Ramos (cell line): Measurements from ENCODE around the gene PTPN2.
"Not testable (repeated sequence)": the region's sequence is repeated elsewhere in the genome, so short reads cannot be mapped to it uniquely, and the experiment has no call there.

Experiments used
- in situ Hi-C: fragments of 300-500 bp; cut with MboI; formaldehyde crosslinking; loops from one replicate; pipeline ENCODE4 v1.14.3; 2022; ENCODE audit warnings: low sequenced_read_pairs; ENCODE audit not compliant: unreplicated experiment

Gene PTPN2

DNA sequence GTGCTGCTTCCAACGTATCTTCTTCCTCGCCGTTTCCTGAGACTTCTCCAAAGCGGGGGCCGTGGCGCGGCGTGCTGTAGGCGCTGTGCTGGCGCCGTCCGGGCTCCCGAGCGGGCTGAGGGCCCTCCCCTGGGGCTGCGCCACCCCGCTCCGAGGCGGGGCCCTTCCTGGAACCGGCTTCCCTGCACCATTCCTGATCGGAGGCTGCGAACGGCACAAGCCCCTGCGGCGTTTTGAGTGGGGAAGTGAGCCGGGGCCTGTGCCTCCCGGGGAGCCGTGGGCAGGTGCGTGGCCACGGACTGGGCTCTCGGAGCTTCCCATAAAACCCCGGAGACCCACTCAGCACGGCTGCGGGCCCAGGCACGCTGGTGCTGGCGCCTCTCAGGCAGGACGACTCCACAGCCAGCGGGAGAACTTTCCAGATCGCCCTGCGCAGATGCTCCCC, 106.5 kb downstream of the PTPN2 start:
- in situ Hi-C loops: no loop called here

DNA sequence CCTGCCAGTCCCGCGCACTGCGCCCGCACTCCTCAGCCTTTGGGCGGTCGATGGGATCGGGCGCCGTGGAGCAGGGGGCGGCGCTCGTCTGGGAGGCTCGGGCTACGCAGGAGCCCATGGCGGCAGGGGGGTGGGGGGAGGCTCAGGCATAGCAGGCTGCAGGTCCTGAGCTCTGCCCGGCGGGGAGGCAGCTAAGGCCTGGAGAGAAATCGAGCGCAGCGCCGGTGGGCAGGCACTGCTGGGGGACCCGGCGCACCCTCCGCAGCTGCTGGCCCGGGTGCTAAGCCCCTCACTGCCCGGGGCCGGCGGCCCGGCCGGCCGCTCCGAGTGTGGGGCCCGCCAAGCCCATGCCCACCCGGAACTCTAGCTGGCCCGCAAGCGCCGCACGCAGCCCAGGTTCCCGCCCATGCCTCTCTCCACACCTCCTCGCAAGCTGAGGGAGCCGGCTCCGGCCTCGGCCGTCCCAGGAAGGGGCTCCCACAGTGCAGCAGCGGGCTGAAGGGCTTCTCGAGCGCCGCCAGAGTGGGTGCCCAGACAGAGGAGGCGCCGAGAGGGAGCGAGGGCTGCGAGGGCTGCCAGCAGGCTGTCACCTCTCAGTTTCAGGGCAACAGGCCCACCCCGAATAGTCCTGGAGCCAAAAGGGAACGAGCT, 107.1 kb downstream of the PTPN2 start:
- in situ Hi-C loops: no loop called here

DNA sequence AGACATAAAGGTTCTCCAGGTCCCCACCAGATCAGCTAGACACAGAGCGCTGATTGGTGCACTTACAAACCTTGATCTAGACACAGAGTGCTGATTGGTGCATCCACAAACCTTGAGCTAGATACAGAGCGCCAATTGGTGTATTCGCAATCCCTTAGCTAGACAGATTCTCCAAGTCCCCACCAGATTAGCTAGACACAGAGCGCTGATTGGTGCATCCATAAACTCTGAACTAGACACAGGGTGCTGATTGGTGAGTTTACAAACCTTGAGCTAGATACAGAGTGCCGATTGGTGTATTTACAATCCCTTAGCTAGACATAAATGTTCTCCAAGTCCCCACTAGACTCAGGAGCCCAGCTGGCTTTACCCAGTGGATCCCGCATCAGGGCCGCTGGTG, 107.6 kb downstream of the PTPN2 start:
- in situ Hi-C loops: not testable (repeated sequence)

DNA sequence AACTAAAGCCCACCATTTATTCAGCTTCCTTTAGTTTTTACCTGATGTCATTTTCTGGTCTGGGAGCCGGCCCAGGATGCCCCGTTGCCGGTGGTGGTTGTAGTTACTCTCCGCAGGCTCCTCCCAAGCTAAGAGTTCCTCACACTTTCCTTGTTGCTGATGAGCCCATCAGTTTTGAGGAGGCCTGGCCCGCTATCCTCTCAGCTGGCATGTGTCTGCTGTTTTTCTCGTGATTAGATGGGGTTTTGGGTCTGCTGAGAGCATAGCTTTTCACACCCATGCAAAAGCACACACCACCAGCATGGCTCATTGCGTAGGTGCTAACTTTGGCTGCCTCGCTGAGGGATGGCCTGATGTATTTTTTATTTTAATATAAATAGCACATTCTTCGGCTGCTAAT, 109.1 kb downstream of the PTPN2 start:
- in situ Hi-C loops: no loop called here

DNA sequence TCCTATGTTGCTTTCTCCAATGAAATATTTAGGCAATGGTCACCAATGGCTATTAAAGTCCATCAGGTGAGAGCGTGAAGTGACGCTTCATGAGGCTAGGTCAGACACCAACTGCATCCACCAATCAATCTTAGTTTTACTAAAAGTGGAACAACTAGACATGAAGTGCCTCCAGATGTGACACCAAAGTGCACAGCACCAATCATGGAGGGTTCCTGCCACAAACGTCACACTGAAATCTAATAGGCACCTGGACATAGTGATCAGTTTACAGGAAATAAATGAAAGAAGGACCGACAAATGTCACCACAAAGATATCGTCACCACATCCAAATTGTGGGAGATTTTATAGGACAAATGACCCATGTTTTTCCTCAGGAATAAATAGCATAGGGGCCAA, 110.7 kb downstream of the PTPN2 start:
- in situ Hi-C loops: no loop called here

DNA sequence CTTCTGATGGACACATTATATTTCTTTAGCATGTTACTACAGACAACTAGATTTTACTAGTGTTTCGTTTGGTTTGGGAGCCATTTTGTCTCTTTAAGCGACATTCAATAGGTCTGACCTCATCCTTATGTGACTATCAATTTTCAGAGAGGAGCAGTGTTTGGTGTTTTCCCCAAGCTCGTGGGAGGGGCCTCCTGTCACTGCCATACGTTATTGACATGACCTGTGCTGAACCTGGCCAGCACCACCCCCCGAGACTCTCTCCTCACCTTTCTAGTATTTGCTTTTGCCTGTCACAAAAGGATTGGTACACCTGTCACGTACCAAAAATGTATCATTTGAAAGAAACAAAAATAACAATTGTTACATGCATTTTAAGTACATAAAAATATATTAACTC, 111.9 kb downstream of the PTPN2 start:
- in situ Hi-C loops: no loop called here

DNA sequence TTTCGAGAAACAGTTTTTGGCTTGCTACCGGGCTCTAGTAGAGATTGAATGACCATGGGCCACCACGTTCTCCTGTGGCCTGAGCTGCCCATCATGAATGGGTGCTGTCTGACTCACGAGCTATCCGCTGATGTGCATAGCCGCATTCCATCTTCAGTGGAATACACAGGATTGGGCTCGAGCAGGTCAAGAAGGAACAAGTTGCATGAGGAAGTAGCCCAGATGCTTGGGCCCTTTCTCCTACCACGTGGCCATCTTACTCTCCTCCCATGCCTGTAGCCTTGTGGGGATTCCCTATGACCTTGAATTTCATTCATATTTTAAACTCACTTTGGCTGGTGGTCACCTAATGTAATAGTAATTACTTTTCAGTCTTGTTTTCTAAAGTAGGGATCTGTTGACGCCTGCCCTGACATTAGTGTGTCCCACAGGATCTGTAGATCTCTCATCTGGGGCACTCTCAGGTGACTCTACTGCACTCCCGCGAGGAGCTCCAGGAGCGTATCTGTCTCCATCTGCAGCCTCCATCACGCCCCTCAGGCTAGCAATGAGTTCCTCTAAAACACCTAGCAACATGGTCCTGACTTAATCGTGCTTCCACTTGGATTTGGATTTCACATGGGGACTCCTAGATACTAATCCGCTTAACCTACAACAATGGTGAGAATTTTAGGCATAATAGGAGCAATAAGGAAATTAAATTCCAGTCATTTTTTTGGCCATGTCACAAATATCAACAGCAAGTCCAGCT, 113.4 kb downstream of the PTPN2 start:
- in situ Hi-C loops: no loop called here

DNA sequence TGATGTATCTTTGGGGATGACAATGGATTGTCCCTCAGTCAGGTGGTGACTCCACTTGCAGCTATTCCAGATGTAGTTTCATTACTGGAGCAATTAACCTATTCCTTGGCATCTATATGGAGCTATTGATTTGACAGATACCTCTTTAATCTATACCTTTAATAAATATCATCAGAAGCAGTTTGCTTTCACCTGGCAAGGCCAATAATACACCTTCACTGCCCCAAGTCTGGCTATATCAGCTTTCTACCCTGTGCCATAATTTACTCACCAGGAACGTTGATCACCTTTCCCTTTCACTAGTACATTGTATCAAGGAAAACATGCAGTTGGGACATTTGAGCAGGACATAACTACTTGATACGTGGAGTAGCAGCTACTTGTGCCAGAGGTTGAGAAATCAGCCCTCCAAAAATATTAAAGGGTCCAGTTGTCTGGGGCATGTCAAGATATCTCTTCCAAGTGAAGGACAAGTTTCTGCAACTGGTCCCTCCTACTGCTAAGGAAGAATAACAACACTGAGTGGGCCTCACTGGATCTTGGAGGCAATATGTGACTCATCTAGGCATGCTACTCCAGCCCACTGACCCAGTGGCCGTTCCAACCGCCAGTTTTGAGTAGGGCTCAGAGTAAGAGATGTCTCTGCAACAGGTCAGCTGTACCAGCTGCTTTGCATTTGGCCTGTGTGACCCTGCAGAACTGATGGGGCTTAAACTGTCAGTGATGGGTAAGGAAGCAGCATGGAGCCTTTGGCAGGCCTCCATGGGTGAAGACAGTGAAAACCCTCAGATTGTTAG, 114.2 kb downstream of the PTPN2 start:
- in situ Hi-C loops: no loop called here

DNA sequence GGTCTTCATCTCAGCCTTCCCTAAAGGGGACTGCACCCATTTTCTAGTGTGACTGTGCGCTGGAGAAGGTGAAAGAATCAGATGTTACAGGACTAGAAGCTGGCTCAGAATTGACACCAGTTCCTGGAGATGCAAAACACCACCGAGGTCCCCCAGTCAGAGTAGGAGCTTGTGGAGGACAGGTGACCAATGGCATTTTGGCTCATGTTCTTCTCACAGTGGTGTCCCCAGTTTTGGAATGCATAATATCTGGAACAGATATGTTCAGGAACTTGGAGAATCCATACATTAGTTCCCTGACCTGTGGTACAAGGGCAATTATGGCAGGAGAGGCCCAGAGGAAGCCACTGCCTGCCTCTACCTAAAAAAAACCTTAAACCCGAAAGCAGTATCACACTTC, 114.9 kb downstream of the PTPN2 start:
- in situ Hi-C loops: no loop called here

DNA sequence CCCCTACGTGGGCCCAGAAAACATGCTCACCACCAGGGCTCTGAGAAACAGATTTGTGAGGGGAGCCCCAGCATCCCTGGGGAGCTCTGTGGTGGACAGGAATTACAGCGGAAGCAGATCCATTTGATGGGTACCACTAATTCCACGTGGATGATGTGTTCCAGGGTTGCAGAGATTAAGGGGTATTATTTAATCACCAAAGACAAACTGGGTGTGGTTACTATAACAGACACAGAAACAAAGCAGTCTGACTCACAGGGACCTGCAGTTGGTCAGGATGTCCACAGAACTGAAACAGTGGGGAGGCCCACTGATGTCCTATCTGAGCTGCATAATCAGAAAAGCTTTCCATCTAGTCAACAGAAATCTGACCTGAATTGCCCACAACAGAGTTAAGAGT, 115.4 kb downstream of the PTPN2 start:
- in situ Hi-C loops: no loop called here

DNA sequence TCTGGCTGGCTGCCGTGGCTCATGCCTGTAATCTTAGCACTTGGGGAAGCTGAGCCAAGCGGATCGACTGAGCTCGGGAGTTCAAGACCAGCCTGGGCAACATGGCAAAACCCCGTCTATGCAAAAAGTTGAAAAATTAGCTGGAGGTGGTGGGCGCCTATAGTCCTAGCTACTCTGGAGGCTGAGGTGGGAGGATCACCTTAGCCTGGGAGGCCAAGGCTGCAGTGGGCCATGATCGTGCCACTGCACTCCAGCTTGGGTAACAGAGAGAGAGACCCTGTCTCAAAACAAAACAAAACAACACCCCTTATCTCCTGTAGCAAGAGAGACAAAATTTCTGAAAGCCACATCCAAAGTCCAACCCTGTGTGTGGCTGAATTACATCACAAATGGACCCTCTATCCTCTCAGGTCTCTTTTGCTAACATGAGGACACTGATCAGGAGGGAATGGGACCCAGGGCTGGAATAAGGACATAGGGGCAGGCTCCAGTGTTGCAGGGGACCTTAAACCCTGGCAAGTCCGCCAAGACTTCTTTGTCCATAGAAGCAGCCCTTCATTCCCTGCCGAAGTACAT, 116.4 kb downstream of the PTPN2 start:
- in situ Hi-C loops: no loop called here

DNA sequence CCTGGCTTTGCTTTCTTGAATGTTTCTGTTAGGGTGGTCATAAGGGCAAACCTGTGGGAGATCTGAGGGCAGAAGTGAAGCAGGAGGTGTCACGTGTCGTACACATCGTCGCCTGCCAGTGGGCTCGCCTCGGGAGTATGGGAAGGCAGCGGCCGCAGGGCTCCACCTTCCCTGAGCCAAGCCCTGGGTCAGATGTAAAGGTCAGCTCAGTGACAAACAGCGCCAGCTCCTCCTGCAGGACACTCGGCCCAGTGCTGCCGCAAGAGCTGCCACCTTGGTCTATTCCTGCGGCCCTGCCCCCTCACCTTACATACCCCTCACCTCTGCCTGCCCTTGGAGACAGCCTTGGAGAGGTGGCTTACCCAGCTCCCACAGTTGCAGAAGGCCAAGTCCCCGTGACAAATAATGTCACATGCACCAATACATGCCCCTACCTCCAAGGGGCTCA, 117.0 kb downstream of the PTPN2 start:
- in situ Hi-C loops: no loop called here

DNA sequence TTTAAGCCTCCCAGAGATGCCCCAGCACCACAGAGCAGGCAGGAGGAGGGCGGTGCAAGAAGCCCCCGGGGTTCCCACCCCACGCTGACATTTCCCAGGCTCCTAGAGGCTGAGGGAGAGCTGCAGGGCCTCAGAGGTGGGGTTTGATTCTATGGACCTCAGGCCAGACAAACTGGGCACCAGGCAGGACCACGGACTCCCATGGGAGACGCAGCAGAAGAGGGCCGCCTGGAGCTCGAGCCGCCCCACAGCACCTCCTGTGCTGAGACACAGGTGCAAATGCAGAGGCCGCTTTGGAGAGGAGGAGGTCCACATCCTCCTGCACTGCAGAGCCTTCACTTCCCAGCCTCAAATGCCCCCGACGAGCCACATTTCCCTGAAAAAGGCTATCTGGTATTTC, 118.5 kb downstream of the PTPN2 start:
- in situ Hi-C loops: no loop called here

DNA sequence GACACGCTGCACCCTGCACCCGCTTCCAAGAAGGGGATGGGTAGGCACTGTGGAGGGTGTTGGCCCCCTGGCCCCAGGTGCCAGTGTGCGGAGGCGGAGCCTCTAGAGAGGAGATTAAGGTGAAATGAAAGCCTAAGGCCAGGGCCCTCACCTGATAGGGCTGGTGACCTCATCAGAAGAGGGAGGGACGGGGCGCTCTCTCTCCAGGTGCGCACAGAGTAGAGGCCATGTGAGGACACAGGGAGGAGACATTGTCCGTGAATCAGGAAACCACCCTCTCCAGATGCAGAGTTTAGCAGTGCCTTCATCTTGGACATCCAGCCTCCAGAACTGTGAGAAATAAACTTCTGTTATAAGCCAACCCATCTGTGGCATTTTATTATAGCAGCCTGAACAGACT, 118.9 kb downstream of the PTPN2 start:
- in situ Hi-C loops: no loop called here

DNA sequence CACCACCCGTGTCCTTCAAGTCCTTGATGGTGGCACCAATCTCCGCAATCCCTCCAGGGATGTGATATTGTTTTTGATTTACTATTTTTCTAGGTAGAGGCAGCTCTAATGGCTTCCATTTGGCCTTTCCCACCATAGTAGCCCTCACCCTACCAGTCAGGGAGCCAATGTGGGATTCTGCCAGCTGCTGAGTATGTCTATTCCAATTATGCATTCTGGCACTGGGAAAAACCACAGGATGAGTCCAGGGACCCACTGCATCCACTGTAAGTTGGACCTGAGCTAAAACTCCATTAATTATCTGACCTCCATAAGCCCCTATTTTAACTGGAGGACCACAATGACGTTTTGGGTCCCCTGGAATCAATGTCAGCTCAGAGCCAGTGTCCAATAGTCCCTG, 125.5 kb downstream of the PTPN2 start:
- in situ Hi-C loops: not testable (repeated sequence)

DNA sequence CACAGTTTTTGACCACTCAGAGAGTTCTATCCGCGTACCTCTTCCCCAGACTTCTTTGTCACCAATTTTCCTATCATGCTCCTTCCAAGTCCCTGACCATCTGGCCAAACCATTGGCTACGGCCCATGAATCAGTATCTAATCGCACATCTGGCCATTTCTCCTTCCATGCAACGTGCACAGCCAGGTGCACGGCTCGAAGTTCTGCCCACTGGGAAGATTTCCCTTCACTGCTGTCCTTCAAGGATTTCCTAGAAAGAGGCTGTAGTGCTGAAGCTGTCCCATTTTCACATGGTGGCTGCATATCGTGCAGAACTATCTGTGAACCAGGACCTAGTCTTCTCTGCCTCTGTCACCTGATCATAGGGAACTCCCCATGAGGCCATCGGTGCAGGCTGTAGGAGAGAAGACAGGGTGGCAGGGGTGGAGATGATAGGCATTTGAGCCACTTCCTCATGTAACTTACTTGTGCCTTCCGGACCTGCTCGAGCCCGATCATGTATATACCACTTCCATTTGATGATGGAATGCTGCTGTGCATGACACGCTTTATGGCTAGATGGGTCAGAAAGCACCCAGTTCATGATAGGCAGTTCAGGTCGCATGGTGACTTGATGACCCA, 127.3 kb downstream of the PTPN2 start:
- in situ Hi-C loops: not testable (repeated sequence)

DNA sequence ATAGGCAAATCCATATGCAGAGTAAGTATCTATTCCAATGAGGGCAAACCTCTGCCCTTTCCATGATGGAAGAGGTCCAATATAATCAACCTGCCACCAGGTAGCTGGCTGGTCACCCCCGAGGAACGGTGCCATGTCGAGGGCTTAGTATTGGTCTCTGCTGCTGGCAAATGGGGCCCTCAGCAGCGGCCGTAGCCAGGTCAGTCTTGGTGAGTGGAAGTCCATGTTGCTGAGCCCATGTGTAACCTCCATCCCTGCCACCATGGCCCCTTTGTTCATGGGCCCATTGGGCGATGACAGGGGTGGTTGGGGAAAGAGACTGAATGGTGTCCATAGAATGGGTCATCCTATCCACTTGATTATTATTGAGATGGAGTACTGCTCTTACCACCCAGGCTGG, 128.4 kb downstream of the PTPN2 start:
- in situ Hi-C loops: not testable (repeated sequence)

DNA sequence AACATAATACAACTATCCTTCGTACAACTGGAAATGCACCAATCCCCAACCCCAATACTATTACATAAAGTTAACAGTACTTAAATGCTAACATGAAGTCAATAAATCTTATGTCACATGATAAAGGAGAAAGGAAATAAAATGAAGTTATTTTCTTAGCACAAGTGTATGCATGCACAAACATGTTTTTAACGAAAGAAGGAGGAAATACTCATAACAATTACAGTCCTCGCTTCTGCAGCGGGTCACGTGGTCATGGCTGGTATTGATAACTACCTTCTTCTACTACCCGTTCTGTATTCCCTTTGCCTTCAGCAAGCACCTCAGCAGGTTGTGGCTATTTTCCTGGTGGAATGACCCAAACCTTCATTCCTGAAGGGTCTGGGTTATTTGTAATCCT, 129.5 kb downstream of the PTPN2 start:
- in situ Hi-C loops: no loop called here

DNA sequence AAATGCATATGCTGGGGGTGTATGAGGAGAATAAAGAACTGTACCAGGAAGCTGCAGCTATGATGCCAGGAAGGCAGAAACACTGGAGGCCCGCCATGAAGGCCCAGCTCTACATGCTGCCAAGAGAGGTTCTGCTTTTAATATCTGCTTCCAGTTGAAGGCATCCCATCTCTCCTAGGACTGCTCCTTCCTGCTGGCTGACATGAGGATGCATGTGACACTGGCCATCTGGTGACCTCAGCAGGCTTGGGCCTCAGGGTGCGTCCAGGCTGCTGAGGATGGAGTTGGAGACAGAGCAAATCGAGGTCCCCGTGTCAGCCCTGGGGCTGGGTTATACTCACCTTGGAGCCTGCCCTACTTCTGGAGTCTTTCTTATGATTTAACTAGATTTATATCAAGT, 132.1 kb downstream of the PTPN2 start:
- in situ Hi-C loops: no loop called here

DNA sequence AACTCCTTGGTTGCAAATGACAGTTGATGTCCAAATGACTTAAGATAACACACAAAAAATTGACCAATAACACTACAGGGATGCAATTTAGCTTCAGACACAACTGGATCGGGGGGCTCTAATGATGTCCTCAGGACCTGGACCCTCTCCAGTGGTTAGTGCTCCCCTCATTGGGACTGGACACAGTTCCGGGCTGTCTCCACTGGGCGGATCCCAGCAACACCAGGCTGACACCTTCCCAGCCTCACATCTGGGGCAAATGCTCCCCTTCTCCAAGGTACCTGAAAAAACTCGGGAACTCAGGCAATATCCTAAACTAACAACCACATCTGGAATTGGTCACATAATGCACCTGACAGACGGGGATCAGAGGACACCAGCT, 132.5 kb downstream of the PTPN2 start:
- in situ Hi-C loops: no loop called here
